Measurements from ENCODE around the gene STAMBPL1.

GRCh38 chr10:88861036-88861435 is 19.0 kb upstream of the STAMBPL1 start:
- TF ChIP-seq POLR2A (IDR thresholded peaks at IDR 0.05) = no peak
- TF ChIP-seq CTCF (IDR thresholded peaks at IDR 0.05) = no peak
- TF ChIP-seq POLR2AphosphoS5 (IDR thresholded peaks at IDR 0.05; ENCODE audit: insufficient read depth in 1 of 2, low read depth in 1 of 2) = no peak

Data from vagina (tissue), 2 donors.